ES-I3 (cell line): ENCODE data around the gene SNRPD1.
"Not testable (repeated sequence)": the region's sequence is repeated elsewhere in the genome, so short reads cannot be mapped to it uniquely, and the experiment has no call there.

Source experiments
- H3K36me3 ChIP-seq: 2 replicates; pipeline ENCODE4 v1.6.1; 2013; ENCODE audit warnings: mild to moderate bottlenecking, low read length, control low read depth, moderate library complexity; ENCODE audit not compliant: insufficient read depth
- H3K4me1 ChIP-seq: 2 replicates; pipeline ENCODE4 v1.6.1; 2013; ENCODE audit warnings: mild to moderate bottlenecking, control low read depth, low read length; ENCODE audit not compliant: insufficient read depth
- H3K9ac ChIP-seq: 2 replicates; pipeline ENCODE4 v1.6.1; 2013; ENCODE audit warnings: low read depth, mild to moderate bottlenecking, low read length, moderate library complexity
- H3K9me3 ChIP-seq: 2 replicates; pipeline ENCODE4 v1.6.1; 2013; ENCODE audit warnings: mild to moderate bottlenecking, low read length, moderate library complexity; ENCODE audit not compliant: control insufficient read depth, insufficient read depth

The SNRPD1 gene

GRCh38 chr18:21612125-21613039 is at the start of gene SNRPD1:
SNRPD1 (plus strand) TSS chr18:21612314; CDS start chr18:21612430, 116 bp downstream.
- H3K9me3 ChIP-seq, result no peaks in the 10 kb centered on the region; the same call in 1 of the 2 replicates
- peak within 1 kb of the TSS; percentile 91 for H3K9ac ChIP-seq
- peaks cover 7% of the 10 kb centered on the region for H3K36me3 ChIP-seq
- no peaks in the 10 kb centered on the region for H3K4me1 ChIP-seq

GRCh38 chr18:21571772-21572171 is 40.3 kb upstream of the SNRPD1 start:
- peaks cover 18% of the 10 kb centered on the region for H3K36me3 ChIP-seq

GRCh38 chr18:21575656-21576055 is 36.5 kb upstream of the SNRPD1 start:
- Histone ChIP-seq H3K9me3 (no peaks in the 10 kb centered on the region), H3K36me3 (peaks cover 12% of the 10 kb centered on the region), H3K9ac (no peak overlapping the region)

More at GRCh38 chr18:21571772-21572171, 40.3 kb upstream of the SNRPD1 start:
- no peaks in the 10 kb centered on the region for H3K9me3 ChIP-seq
- no peaks in the 10 kb centered on the region for H3K4me1 ChIP-seq
- no peak overlapping the region for H3K9ac ChIP-seq

GRCh38 chr18:21584391-21584790 is 27.7 kb upstream of the SNRPD1 start:
- no peaks in the 10 kb centered on the region for H3K36me3 ChIP-seq
- H3K9me3 ChIP-seq, result no peaks in the 10 kb centered on the region
- H3K4me1 ChIP-seq, result no peaks in the 10 kb centered on the region
- H3K9ac ChIP-seq, result no peak overlapping the region

More at GRCh38 chr18:21575656-21576055, 36.5 kb upstream of the SNRPD1 start:
- no peaks in the 10 kb centered on the region for H3K4me1 ChIP-seq

GRCh38 chr18:21592361-21592760 is 19.8 kb upstream of the SNRPD1 start:
- H3K36me3 ChIP-seq, H3K9ac ChIP-seq, H3K4me1 ChIP-seq, H3K9me3 ChIP-seq: not testable (repeated sequence)

GRCh38 chr18:21593540-21594257 is 18.4 kb upstream of the SNRPD1 start:
- Histone ChIP-seq H3K36me3 (peaks cover 6% of the 10 kb centered on the region; the same call in 1 of the 2 replicates), H3K9me3 (peaks cover 7% of the 10 kb centered on the region; the same call in 1 of the 2 replicates), H3K9ac (no peak overlapping the region), H3K4me1 (no peaks in the 10 kb centered on the region)

GRCh38 chr18:21597620-21598019 is 14.5 kb upstream of the SNRPD1 start:
- Histone ChIP-seq H3K36me3 (peaks cover 6% of the 10 kb centered on the region; the same call in 1 of the 2 replicates), H3K4me1 (no peaks in the 10 kb centered on the region), H3K9me3 (peaks cover 7% of the 10 kb centered on the region; the same call in 1 of the 2 replicates), H3K9ac (no peak overlapping the region)

GRCh38 chr18:21598726-21599584 is 13.2 kb upstream of the SNRPD1 start:
- peaks cover 4% of the 10 kb centered on the region; the same call in 1 of the 2 replicates for H3K36me3 ChIP-seq
- no peaks in the 10 kb centered on the region for H3K4me1 ChIP-seq

GRCh38 chr18:21599585-21600525 is 12.3 kb upstream of the SNRPD1 start:
- Histone ChIP-seq H3K9ac (peak overlapping the region; percentile 74), H3K36me3 (no peaks in the 10 kb centered on the region), H3K4me1 (no peaks in the 10 kb centered on the region), H3K9me3 (no peaks in the 10 kb centered on the region)

More at GRCh38 chr18:21598726-21599584, 13.2 kb upstream of the SNRPD1 start:
- peaks cover 3% of the 10 kb centered on the region; the same call in 1 of the 2 replicates for H3K9me3 ChIP-seq
- peak overlapping the region; percentile 74 for H3K9ac ChIP-seq

- Histone ChIP-seq H3K36me3 (no peaks in the 10 kb centered on the region), H3K9me3 (no peaks in the 10 kb centered on the region), H3K9ac (peak within 1 kb of the TSS; percentile 74), H3K4me1 (no peaks in the 10 kb centered on the region)
These were observed 11.3 kb upstream of the SNRPD1 start, which contains the start of gene ESCO1 for GRCh38 chr18:21600526-21601410. ESCO1 (minus strand) TSS chr18:21600704; CDS start chr18:21574843, 25,861 bp downstream.

- no peak overlapping the region for H3K9ac ChIP-seq
- no peaks in the 10 kb centered on the region for H3K4me1 ChIP-seq
- no peaks in the 10 kb centered on the region for H3K9me3 ChIP-seq
- H3K36me3 ChIP-seq, result no peaks in the 10 kb centered on the region
These were observed 9.9 kb upstream of the SNRPD1 start for GRCh38 chr18:21602299-21602587.

- H3K4me1 ChIP-seq, result no peaks in the 10 kb centered on the region
- no peak overlapping the region for H3K9ac ChIP-seq
- no peaks in the 10 kb centered on the region for H3K36me3 ChIP-seq
- no peaks in the 10 kb centered on the region for H3K9me3 ChIP-seq
These were observed 7.4 kb upstream of the SNRPD1 start for GRCh38 chr18:21604671-21605070.
